AG04450 (cell line): ENCODE measurements around the gene GRIA4. TPM values are rescaled to one million over a fixed set of nuclear protein-coding genes. Genes with fewer than 3 reads are reported as not detected.

Source experiments
- CTCF ChIA-PET: fragments of 300-600, 350-600 bp; formaldehyde crosslinking; extraction: SDS; loops from one replicate; lab custom pipeline; 2022; ENCODE audit warnings: antibody characterized with exemption, inconsistent platforms; lab: Charles Lee
- POLR2A ChIA-PET: fragments of 350-600 bp; formaldehyde crosslinking; extraction: SDS; loops from one replicate; lab custom pipeline; 2021; ENCODE audit warnings: antibody characterized with exemption, inconsistent platforms; lab: Yijun Ruan, JAX
- DNase-seq: peaks from one replicate; pipeline ENCODE4 v3.0.0-alpha.2; 2011; ENCODE audit warnings: low read depth, low spot score
- H3K27ac ChIP-seq: one replicate; pipeline ENCODE4 v1.5.1; 2012; ENCODE audit warnings: low read depth, low read length, control low read depth
- H3K27me3 ChIP-seq: one replicate; pipeline ENCODE4 v1.6.0; 2012; ENCODE audit warnings: low read length; ENCODE audit not compliant: control insufficient read depth, insufficient read depth
- H3K4me3 ChIP-seq: 2 replicates; pipeline ENCODE4 v1.5.1; 2011; ENCODE audit warnings: mild to moderate bottlenecking, low read depth, low read length, control low read depth
- H3K9me3 ChIP-seq: 2 replicates; pipeline ENCODE4 v1.5.1; 2012; ENCODE audit warnings: low read length; ENCODE audit not compliant: control insufficient read depth, insufficient read depth
- polyA plus RNA-seq: library from polyadenylated mRNA; depleted of rRNA; stranded (reverse); fragments of >200 nt; gene quantifications from 2 replicates; pipeline ENCODE4 v1.2.3, GENCODE V29; 2011
- TF ChIP-seq, protein P1 (sequence below): IDR thresholded peaks from 2 replicates; pipeline ENCODE4 v1.5.1; 2011; ENCODE audit warnings: low read depth, low read length, control low read depth, inconsistent platforms

Gene GRIA4
- polyA plus RNA-seq, 1 experiment = 0.64 TPM

GRCh38 chr11:105923807-105924206, 313.9 kb downstream of the GRIA4 start:
- no peak overlapping the region for H3K27ac ChIP-seq
- POLR2A ChIA-PET = no interaction called here
- CTCF ChIA-PET = no interaction called here
- no peaks in the 10 kb centered on the region for H3K27me3 ChIP-seq
- no peak for DNase-seq
- no peak overlapping the region for H3K4me3 ChIP-seq
- TF ChIP-seq, protein P1, sequence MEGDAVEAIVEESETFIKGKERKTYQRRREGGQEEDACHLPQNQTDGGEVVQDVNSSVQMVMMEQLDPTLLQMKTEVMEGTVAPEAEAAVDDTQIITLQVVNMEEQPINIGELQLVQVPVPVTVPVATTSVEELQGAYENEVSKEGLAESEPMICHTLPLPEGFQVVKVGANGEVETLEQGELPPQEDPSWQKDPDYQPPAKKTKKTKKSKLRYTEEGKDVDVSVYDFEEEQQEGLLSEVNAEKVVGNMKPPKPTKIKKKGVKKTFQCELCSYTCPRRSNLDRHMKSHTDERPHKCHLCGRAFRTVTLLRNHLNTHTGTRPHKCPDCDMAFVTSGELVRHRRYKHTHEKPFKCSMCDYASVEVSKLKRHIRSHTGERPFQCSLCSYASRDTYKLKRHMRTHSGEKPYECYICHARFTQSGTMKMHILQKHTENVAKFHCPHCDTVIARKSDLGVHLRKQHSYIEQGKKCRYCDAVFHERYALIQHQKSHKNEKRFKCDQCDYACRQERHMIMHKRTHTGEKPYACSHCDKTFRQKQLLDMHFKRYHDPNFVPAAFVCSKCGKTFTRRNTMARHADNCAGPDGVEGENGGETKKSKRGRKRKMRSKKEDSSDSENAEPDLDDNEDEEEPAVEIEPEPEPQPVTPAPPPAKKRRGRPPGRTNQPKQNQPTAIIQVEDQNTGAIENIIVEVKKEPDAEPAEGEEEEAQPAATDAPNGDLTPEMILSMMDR = no peak
- no peaks in the 10 kb centered on the region for H3K9me3 ChIP-seq

DNA sequence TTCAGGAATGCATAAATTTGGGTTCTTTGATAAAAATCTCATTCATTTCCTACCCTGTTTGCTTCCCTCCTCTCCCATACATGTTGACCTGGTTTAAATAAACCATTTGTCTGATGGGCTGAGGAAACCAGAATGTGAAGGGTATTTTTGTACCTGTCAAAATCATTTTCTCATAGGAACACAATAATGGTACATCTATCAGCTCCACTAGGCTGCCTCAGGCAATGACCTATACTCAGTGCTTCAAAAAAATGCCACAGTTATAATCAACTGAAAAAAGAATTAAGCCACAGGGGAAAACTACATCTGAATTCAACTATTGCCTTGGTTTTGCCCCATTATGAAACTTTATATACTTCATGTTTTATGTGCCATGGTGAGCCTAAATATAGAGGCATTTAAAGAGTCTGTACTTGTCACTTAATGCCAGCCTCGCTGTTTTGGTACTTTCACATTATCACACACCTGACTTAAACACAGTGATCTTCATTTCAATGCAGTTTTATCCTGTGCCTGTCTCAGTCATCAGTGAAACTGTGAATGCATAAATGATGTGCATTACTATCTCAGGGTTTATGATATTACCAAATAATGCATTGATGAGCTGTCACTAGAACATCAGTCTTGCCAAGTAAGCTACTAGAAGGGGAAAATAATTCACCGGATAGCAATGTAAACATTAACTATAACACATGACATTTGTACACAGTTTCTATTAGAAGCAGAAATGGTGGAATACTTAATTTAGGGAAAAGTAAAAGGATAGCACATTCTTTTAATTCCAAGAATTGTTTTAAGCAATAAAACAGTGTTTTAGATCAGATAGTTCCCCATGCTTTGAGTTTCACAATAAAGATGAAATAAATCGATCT, 319.4 kb downstream of the GRIA4 start:
- ChIA-PET POLR2A (no interaction called here), CTCF (no interaction called here)
- Histone ChIP-seq H3K27me3 (no peaks in the 10 kb centered on the region), H3K27ac (no peak overlapping the region), H3K4me3 (no peak overlapping the region), H3K9me3 (no peaks in the 10 kb centered on the region)
- TF ChIP-seq, protein P1 = no peak
- DNase-seq = no peak

DNA sequence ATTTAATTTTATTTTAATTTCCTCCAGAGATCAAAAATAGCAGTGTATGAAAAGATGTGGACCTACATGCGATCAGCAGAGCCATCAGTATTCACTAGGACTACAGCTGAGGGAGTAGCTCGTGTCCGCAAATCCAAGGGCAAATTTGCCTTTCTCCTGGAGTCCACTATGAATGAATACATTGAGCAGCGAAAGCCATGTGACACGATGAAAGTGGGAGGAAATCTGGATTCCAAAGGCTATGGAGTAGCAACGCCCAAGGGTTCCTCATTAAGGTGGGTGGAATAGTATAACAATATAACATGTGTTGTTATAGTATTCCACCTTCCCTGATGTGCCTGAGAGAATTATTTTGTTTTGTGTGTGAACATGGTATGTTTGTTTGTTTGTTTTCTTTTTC, 323.8 kb downstream of the GRIA4 start:
- Histone ChIP-seq H3K27me3 (no peaks in the 10 kb centered on the region), H3K4me3 (no peak overlapping the region), H3K9me3 (no peaks in the 10 kb centered on the region), H3K27ac (no peak overlapping the region)
- no peak for DNase-seq
- ChIA-PET CTCF (no interaction called here), POLR2A (no interaction called here)
- TF ChIP-seq, protein P1 = no peak

DNA sequence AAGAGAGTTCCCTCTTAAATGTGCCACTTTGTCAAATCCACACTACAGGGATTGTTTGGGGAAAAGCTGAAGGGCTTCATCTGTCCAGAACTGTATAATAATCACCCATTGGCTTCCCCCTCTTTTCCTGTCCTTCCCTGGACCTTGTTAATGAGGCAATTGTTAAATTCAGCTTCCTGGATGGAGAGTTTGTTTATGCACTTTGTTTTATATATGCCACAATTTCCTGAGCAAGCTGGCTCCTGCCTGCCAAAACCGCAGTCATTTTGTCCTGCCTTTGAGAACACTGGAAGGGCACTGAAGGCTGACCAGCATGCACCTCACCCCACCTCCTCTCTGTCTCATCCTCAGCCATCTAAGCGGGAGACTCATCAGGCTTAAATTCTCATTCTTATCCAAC, 325.9 kb downstream of the GRIA4 start:
- H3K4me3 ChIP-seq = no peak overlapping the region
- TF ChIP-seq, protein P1 = no peak
- CTCF ChIA-PET = no interaction called here
- H3K9me3 ChIP-seq = no peaks in the 10 kb centered on the region
- no peak for DNase-seq
- POLR2A ChIA-PET = no interaction called here
- H3K27ac ChIP-seq = no peak overlapping the region
- H3K27me3 ChIP-seq = no peaks in the 10 kb centered on the region

- Histone ChIP-seq H3K4me3 (no peak overlapping the region), H3K27ac (no peak overlapping the region), H3K27me3 (no peaks in the 10 kb centered on the region), H3K9me3 (no peaks in the 10 kb centered on the region)
- ChIA-PET POLR2A (no interaction called here), CTCF (interaction anchor here (0.6 kb wide), 1 partner anchor 295 kb away, joined by 3 read pairs; no protein-coding TSS in a partner anchor)
- DNase-seq = peak; percentile 38
- TF ChIP-seq, protein P1 = no peak
Observed at GRCh38 chr11:105937331-105937730, 327.5 kb downstream of the GRIA4 start.
